Fibroblast of skin of left quadriceps (primary cell): ENCODE results near the gene SOHLH2.

Experiments
- DNase-seq, 2 experiments: peaks; one replicate each; pipeline ENCODE4 v3.0.0-alpha.2; 2013; ENCODE audit warnings: low read depth in 2 of 2

SOHLH2 gene

DNA sequence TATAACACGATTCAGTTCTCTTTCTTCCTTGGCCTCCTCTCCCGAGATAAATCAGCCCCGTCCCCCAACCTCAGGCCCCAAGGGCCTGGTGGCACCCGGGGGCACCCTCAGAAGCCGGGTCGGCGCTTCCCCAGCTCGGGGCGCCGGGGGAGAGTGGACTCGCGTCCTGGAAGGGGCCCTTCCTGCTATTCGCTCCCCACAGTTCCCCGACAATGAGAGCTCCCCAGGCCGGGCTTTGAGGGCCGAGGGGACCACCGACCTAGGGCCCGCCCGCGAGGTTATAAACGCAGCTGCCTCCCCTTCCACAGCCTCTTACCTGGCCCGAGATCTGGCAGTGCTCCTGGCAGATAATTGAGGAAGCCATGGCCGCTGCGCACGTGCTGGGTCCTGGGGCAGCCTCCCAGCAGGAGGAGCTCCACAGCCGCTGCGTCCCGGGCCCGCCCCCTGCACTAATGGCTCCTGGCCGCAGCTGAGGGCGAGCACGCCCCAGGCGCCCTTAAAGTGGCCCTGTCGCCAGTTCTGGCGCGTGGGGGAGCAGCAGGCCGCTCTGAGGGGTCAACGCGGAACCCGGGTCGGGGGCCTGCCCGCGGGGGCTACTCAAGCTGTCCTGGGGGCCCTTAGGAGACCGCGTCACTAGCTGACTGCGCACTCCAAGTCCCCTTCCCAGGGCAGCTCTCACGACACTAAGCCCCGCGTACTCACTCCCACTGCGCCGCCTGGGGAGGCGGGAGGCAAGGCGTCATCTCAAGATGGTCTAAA lies at the start of gene SOHLH2:
SOHLH2 (minus strand) TSS at position 394 of the 759 bp plus-strand sequence; CDS start at position 364, 30 bp downstream.
- no peak for DNase-seq

DNA sequence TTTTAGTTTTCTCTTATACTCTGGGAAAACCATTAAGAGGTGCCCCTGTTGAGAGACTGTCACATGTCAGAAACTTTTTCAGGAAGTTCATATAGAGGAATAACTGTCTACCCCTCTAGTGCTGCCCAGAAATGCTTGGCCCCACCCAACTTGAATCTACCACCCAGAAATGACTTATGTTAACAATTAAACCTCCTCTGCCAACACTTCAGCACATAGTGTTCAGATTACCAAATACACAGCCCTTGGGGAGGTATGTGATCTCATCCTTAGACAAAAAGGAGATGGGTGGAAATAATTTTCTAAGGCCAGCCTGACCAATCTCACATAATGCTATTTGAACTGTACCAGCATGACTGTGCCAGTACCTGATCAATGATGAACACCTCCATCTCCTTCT lies 47.6 kb upstream of the SOHLH2 start:
- DNase-seq, result no peak

DNA sequence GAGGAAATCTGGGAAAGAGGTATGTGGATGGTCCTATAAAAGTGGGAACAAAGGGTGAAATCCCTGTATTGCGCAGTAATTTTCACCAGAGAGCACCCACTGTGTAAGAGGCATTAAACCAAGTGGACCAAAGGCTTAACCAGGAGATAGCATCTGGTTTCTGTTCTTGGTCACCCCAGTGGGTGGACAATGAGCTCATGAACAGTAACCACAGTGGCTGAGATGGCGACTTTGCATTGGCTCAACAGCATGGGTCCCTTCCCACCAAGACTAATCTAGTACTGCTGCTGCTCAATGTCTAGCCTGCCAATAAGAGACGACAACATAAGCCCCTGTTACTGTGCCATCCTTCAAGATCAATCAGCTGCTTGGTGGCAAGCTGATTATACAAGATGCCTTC lies 46.7 kb upstream of the SOHLH2 start:
- no peak for DNase-seq

DNA sequence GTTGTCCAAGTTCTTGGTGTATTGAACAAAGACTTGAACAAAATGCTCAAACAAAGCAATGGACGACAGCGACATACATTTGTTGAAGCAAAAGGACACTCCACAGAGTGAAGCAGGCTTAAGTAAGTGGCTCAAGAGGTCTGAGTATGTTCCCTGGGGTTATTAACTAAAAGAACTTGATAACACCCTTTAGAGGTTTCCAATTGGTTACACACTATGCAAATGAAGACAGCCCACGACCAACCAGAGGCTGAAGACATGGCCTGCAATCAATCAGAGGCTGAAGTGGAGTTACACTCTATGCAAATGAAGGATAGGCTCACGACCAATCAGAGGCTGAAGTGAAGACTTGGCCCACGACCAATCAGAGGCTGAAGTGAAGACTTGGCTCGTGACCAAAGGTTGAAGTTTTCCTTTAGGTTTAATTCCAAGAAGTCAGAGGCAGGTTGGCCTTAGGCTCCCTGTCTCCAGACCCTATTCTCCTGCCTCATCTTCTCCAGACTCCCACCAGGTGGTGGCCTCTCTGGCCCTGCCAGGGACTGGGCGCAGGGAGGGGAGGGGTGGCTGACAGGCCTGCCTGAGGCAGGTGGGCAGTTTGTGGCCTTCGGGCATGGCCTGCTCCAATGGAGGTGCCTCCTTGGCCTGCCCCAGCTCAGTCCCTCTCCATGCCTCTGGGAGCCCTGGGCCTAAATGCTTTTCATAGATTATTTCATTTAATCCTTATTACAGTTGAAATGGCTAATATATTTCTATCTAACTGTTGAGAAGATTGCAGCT lies 45.2 kb upstream of the SOHLH2 start:
- DNase-seq, result no peak

GRCh38 chr13:36258831-36259230 lies 44.5 kb upstream of the SOHLH2 start:
- DNase-seq, result no peak

DNA sequence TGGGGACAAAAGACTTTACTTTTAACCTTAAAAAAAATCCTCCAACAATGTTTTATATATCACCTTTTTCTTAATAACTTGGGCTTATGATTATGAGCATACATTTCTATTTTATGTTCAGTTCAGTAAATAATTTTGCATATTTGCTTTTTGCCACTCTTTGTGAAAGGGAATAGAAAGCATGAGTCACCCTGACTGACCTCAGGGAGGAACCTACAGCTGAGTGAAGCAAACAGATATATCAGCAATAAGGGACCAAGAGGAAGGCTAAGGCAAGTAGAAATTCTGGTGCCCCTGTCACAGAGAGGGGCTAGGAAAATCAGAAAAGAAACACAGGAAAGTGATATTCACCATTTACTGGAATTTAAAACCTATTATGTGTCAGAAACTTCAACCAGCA lies 37.2 kb upstream of the SOHLH2 start:
- DNase-seq, result no peak

GRCh38 chr13:36251017-36251416 lies 36.7 kb upstream of the SOHLH2 start:
- DNase-seq, result no peak

- no peak for DNase-seq
These were observed 34.3 kb upstream of the SOHLH2 start for GRCh38 chr13:36248700-36249099.

- no peak for DNase-seq
These were observed 30.6 kb upstream of the SOHLH2 start for GRCh38 chr13:36244990-36245389.

DNA sequence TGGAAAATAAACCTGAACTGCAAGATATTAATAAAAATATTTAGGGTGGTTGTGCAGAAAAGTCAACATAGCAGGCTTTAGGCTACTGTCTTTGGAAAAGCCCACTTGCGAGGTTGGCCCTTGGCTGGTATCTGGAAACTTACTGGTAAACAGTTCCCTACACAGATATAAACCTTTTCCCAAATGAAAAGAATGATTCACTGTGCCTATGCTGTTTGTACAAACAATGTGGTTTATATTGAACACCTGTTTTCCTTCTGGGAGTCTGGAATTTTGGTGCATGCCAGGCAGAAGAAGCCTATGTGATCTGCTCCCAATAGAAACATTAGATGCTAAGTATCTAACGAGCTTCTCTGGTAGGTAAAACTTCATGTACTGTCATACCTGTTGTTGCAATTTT lies 29.7 kb upstream of the SOHLH2 start:
- DNase-seq, result no peak

DNA sequence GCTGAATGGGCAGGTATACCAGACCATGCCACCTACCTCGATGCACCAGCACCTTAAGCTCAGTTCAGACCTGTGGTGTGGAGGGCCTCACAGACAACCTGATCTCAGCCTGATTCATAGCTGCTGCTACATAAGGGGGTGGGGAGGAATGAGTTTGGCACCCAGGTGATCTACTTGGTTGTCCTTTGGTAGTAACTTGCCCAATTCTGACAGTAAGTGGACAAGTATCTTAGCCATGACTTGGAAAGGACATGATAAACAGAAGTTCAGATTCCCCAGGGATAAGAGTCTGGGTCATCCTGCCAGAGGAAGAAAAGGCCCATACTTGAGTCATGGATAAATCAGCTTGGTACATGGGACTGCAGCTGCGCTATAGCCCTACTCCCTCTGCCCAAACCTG lies 28.4 kb upstream of the SOHLH2 start:
- DNase-seq, result no peak

DNA sequence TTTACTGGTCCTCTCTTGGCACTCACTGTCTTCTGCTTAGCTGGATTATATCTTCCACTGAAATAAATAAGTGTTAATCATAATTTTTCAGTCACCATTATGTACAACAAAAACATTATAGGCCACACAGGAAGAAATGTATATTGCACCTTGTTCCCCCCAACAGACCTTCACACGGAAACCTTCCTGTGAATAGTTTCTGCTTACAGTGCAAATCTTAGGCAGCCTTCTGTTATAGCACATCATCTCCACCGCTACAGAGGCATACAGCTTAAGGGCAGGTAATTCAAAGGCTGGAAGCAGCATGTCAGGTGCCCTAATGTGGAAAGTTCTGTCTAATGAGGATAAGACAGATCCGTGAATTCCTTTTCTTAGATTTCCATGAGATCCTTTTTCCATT lies 16.9 kb upstream of the SOHLH2 start:
- no peak for DNase-seq

DNA sequence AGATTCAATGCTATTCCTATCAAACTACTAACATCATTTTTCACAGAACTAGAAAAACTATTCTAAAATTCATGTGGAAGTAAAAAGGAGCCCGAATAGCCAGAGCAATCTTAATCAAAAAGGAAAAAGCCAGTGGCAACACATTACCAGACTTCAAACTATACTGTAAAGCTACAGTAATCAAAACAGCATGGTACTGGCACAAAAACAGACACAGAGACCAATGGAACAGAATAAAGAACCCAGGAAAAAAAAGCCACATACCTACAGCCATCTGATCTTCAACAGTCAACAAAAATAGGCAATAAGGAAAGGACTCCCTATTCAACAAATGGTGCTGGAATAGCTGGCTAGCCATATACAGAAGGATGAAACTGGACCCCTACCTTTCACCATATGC lies 10.4 kb upstream of the SOHLH2 start:
- no peak for DNase-seq

GRCh38 chr13:36219883-36220282 lies 5.5 kb upstream of the SOHLH2 start:
- no peak for DNase-seq

DNA sequence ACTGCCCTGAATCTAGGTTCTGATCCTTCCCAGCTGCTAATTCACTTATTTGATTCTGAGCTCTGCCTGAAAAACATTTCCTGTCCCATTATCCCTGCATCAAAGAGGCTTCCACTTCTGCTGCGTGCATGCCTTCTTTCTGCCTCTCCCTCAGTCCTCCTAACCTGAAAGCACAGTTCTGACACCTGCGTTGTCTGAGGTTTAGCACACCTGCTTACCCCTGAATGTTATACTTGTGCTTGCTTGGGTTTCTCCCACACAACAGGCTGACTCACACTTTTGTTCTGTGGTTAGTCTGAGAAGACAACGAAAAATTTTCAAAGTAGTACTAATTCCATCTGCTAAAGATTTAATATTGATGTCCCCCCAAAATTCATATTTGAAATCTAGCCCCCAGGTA lies 3.1 kb upstream of the SOHLH2 start:
- no peak for DNase-seq

DNA sequence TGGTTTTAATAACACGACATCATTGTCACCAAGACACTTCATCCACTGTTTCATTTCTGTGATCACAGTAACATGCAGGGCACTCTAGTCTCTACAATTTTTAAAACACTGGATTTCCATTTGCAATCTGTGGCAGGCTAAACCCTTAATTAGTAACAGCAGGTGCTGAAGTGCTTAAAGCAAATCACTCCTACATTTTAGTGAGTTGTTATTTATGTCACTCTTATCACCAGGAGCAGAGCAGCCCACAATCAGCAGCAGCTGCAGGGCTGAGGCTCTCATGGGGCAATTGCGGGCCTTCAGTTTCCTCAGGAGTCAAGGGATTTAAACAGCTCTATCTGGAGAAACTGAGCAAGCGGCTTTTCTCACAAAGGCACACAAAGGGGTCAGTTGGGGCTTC lies 1.6 kb downstream of the SOHLH2 start:
- DNase-seq, result no peak

GRCh38 chr13:36211567-36211966 lies 2.8 kb downstream of the SOHLH2 start:
- no peak for DNase-seq

DNA sequence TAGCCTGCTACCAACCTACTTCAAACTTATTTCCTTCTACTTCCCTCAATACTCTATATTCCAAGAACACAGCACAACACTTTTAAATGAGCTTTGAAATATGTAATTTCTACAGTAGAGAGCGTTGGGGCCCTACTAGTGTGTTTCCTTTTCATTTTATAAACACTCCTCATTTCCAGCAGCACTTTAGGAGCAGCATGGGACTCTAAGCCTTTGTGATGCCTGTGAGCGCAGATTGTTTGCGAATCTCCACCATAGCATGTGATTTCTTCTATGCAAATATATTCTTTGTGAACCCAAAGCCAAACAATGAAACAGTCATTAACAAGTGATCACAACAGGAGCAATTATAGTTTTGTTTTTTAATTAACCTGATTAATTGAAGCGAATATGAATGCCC lies 3.6 kb downstream of the SOHLH2 start:
- DNase-seq, result no peak

GRCh38 chr13:36207672-36208071 lies 6.7 kb downstream of the SOHLH2 start:
- DNase-seq, result no peak

- no peak for DNase-seq
These were observed 21.1 kb downstream of the SOHLH2 start for GRCh38 chr13:36193151-36193855.

DNA sequence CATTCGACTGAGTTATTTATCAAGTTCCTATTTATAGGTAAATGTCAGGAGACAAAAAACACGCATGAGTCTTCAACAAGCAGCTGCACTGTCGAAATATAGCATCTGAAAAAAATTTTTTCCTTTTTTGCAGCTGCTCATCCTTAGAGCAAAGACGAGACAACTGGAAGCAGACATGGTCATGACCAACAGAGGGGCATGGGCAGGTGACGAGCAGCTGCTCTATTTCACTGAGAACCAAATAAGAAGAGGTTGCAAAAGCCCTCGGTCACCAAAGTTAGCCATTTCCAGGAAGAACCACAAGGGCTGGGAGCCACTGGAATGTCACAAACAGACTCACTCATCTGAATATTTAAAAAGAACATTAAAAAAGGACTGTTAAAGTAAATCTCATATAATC lies 22.2 kb downstream of the SOHLH2 start:
- DNase-seq, result no peak

DNA sequence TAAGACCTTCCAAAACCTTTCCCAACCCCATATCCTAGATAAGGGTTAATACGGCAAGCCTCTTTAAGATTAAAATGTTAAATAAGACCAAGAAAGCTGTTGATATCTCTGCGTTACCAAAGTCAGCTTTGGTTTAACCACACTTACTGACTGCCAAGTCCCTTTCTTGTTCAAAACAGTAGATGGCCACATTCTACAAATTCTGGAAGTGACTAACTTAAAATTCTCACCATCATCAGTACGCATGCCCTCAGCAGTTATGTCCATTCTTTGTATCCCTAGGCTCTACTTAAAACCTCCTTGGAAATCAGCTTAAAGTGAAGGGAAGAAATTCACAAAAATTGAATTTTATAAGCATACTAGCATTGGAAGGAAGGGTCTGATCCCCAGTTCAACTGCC lies 23.6 kb downstream of the SOHLH2 start:
- DNase-seq, result no peak

DNA sequence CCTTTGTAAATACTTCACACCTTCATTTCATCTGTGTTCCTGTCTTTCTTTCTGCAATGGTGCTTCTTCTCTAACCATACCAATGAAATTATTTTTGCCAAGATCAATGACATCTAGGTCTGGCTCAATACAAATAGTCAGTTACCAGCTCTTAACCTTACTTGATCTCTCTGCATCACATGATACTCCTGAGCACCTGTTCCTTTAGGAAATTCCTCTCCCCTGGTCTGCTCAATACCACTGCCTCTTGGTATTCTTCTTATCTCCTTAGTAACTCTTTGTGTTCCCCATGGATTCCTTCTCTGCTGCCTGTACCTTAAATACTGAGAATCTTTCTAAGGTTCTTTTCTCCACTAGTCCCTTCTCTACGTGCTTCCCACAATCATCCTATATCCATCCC lies 25.9 kb downstream of the SOHLH2 start:
- DNase-seq, result no peak
